Loucy (cell line): ENCODE measurements around the gene PLPP1.

Experiments
- H2AFZ ChIP-seq: fragments of 200-600 bp; sonication (generic); 2 replicates; pipeline ENCODE4 v1.6.0; 2016; ENCODE audit warnings: antibody characterized with exemption, mild to moderate bottlenecking, low read length, moderate library complexity
- H3F3A ChIP-seq: fragments of 200-600 bp; 2 replicates; pipeline ENCODE4 v1.6.0; 2016; ENCODE audit warnings: antibody characterized with exemption, low read depth, mild to moderate bottlenecking
- H3K27me3 ChIP-seq: fragments of 200-600 bp; sonication (generic); 2 replicates; pipeline ENCODE4 v1.6.1; 2014; ENCODE audit warnings: low read length, mild to moderate bottlenecking; ENCODE audit not compliant: insufficient read depth, poor library complexity, severe bottlenecking
- H3K36me3 ChIP-seq: fragments of 200-600 bp; sonication (generic); 2 replicates; pipeline ENCODE4 v1.6.1; 2016; ENCODE audit warnings: low read length; ENCODE audit not compliant: insufficient read depth
- H3K4me1 ChIP-seq: fragments of 200-600 bp; sonication (generic); 2 replicates; pipeline ENCODE4 v1.5.1; 2014; ENCODE audit warnings: low read length, mild to moderate bottlenecking; ENCODE audit not compliant: insufficient read depth, poor library complexity, severe bottlenecking
- H3K4me2 ChIP-seq: fragments of 200-600 bp; sonication (generic); 2 replicates; pipeline ENCODE4 v1.6.0; 2014; ENCODE audit warnings: antibody characterized with exemption, low read length, low read depth, mild to moderate bottlenecking; ENCODE audit not compliant: poor library complexity, severe bottlenecking
- H3K4me3 ChIP-seq: fragments of 200-600 bp; sonication (generic); 2 replicates; pipeline ENCODE4 v1.5.1; 2014; ENCODE audit warnings: low read length, mild to moderate bottlenecking, mixed read lengths; ENCODE audit not compliant: poor library complexity, severe bottlenecking
- H3K79me2 ChIP-seq: fragments of 200-600 bp; sonication (generic); 2 replicates; pipeline ENCODE4 v1.6.1; 2014; ENCODE audit warnings: low read length; ENCODE audit not compliant: insufficient read depth
- H3K9ac ChIP-seq: fragments of 200-600 bp; sonication (generic); 2 replicates; pipeline ENCODE4 v1.6.0; 2014; ENCODE audit warnings: mild to moderate bottlenecking, low read depth, low read length, moderate library complexity; ENCODE audit not compliant: poor library complexity, severe bottlenecking
- H3K9me2 ChIP-seq: fragments of 200-600 bp; sonication (generic); replicated peaks from 2 replicates; pipeline ENCODE4 v1.6.1; 2016; ENCODE audit warnings: low read depth, low read length, mixed read lengths
- H3K9me3 ChIP-seq: fragments of 200-600 bp; sonication (generic); 2 replicates; pipeline ENCODE4 v1.6.1; 2014; ENCODE audit warnings: mild to moderate bottlenecking, antibody characterized with exemption, low read length, low read depth; ENCODE audit not compliant: insufficient read depth
- H4K20me1 ChIP-seq: fragments of 200-600 bp; sonication (generic); 2 replicates; pipeline ENCODE4 v1.6.0; 2014; ENCODE audit warnings: antibody characterized with exemption, low read length, mild to moderate bottlenecking; ENCODE audit not compliant: insufficient read depth, poor library complexity, severe bottlenecking
- CTCF ChIP-seq: fragments of 200-600 bp; sonication (generic); conservative IDR thresholded peaks from 2 replicates; pipeline ENCODE4 v1.5.1; 2014; ENCODE audit warnings: mild to moderate bottlenecking, antibody characterized with exemption, low read length
- EZH2phosphoT487 ChIP-seq: fragments of 200-600 bp; IDR thresholded peaks from 2 replicates; pipeline ENCODE4 v1.6.1; 2018; ENCODE audit warnings: antibody characterized with exemption, mild to moderate bottlenecking, moderate library complexity, borderline replicate concordance

PLPP1 gene

GRCh38 chr5:55377810-55378209, 157.0 kb downstream of the PLPP1 start:
- Histone ChIP-seq H2AFZ (no peak overlapping the region), H4K20me1 (no peaks in the 10 kb centered on the region), H3K9me2 (no peaks in the 10 kb centered on the region), H3F3A (no peaks in the 10 kb centered on the region), H3K79me2 (no peaks in the 10 kb centered on the region), H3K4me3 (no peak overlapping the region), H3K4me1 (no peaks in the 10 kb centered on the region), H3K36me3 (peaks cover 80% of the 10 kb centered on the region), H3K27me3 (no peaks in the 10 kb centered on the region), H3K9me3 (peaks cover 5% of the 10 kb centered on the region; the same call in 1 of the 2 replicates), H3K9ac (no peak overlapping the region), H3K4me2 (no peak overlapping the region)
- TF ChIP-seq CTCF, result no peak
- TF ChIP-seq EZH2phosphoT487, result no peak
